Ovary (tissue), 9 donors: ENCODE measurements around the gene ARHGAP28. TPM values are rescaled to one million over a fixed set of nuclear protein-coding genes. Genes with fewer than 3 reads are reported as not detected.
A peak's percentile ranks its signal among the peaks of the same experiment; 100 is the strongest.

ENCODE experiments used
- DNase-seq, 5 donors: peaks; one replicate each; pipeline ENCODE4 v3.0.0-alpha.2; 2019 to 2020
- H3K27ac ChIP-seq, 2 donors: fragments of 200-600 bp; one replicate each; pipeline versions ENCODE4 v1.5.1 to v1.8.0; 2019 to 2022
- H3K27me3 ChIP-seq: fragments of 200-600 bp; one replicate; pipeline ENCODE4 v1.8.0; 2022
- H3K36me3 ChIP-seq: fragments of 200-600 bp; sonication (generic); one replicate; pipeline ENCODE4 v1.5.1; 2019
- H3K4me1 ChIP-seq: one replicate; pipeline ENCODE4 v1.8.1; 2013; ENCODE audit warnings: mild to moderate bottlenecking, moderate library complexity; ENCODE audit not compliant: insufficient read depth
- H3K4me3 ChIP-seq: fragments of 200-600 bp; sonication (generic); one replicate; pipeline ENCODE4 v1.5.1; 2017
- H3K9me3 ChIP-seq, 2 donors: fragments of 200-600 bp in 1 of 2; sonication (generic) in 1 of 2; one replicate each; pipeline versions ENCODE4 v1.5.1 to v1.8.1; 2013 to 2019; ENCODE audit warnings: mild to moderate bottlenecking in 1 of 2, moderate library complexity in 1 of 2
- EP300 ChIP-seq: sonication (generic); formaldehyde crosslinking; IDR thresholded peaks from one replicate; pipeline ENCODE4 v1.6.1; 2017; ENCODE audit warnings: antibody characterized with exemption
- POLR2A ChIP-seq: fragments of 450-650 bp; IDR thresholded peaks from one replicate; pipeline ENCODE4 v1.6.1; 2017; ENCODE audit warnings: antibody characterized with exemption, mild to moderate bottlenecking, moderate library complexity
- WGBS, 3 donors: extraction: QIAGEN DNeasy Blood & Tissue Kit in 1 of 3; methylation state at CpG; one replicate each; pipeline versions ENCODE4 v1.1.5 to v1.1.7; 2013 to 2017; 5-methylcytosine and 5-hydroxymethylcytosine counted together
- intact Hi-C, 4 donors: fragments of 100-400 bp; cut with DNase I; formaldehyde crosslinking; loops; one replicate each; pipeline versions ENCODE4 v1.11.0 to v1.15.1; 2022 to 2023
- polyA plus RNA-seq, 2 donors: library from polyadenylated mRNA; stranded (reverse); fragments of 200-250 nt in 1 of 2; fragments of 350-450 nt in 1 of 2; fragmentation: Illumina TruSeq in 1 of 2; extraction: RNeasy Lipid Tissue Mini Kit (QIAGEN cat#74804) in 1 of 2; gene quantifications; one replicate each; pipeline ENCODE4 v1.2.3, GENCODE V29; 2013 to 2014
- total RNA-seq, 7 donors: library from RNA; depleted of rRNA in 2 of 7; stranded (reverse); fragments of >200 nt in 2 of 7; fragmentation: NEBNext Ultra II Directional in 3 of 7; extraction: Animal tissue kit (Norgen Biotek cat#: 25700) in 3 of 7; gene quantifications; one replicate each; pipeline versions ENCODE4 v1.1.0 to v1.2.4, GENCODE V29; 2016 to 2023
- TF ChIP-seq, protein P1 (sequence below), 3 donors: fragments of 450-650 bp in 2 of 3; fragments of 200-600 bp in 1 of 3; IDR thresholded peaks; one replicate each; pipeline versions ENCODE4 v1.5.1 to v1.8.0; 2016 to 2022; ENCODE audit warnings: antibody characterized with exemption in 3 of 3, mild to moderate bottlenecking in 1 of 3
- donor health status: DM: no; HTN: no; CAD: no; lungs with moderate emphysema.
- donor health status: DM: no; HTN: no; CAD: no.
- donor health status: Bipolar disorder and iron deficiency.
- donor health status: DM: yes; HTN: yes; CAD: no.
- donor health status: DM: no; HTN: no; CAD: no.
- donor health status: DM: yes; HTN: yes; CAD: no.

The ARHGAP28 gene
- total and polyA plus RNA-seq, 9 donors: 5.9 to 28.7 (median 16.9) TPM

DNA sequence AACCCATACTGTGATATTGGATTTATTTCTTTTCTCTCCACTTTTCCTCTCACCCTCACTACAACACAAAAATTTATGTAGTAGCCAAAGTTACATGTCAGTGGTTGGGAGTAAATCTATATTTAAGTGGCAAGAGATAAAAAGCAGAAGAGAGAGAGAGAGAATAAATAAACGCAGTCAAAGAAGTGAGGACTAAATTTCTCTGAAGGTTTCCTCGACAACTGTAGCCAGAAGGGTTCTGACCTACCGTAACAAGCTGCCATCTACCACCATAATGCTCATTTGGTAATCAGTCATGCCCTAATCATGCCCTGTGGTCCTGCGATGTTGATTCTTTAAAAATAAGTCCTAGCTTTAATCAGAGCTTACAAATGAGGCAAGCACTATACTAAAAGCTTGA lies 9.1 kb downstream of the ARHGAP28 start:
- intact Hi-C loops: loop anchor here in 2 of 4 donors (10.0 kb wide), 2 partner anchors 114 to 844 kb away; partner anchors contain the start of gene TMEM200C (in 1 of the 2)
- no peak overlapping the region for H3K4me3 ChIP-seq
- no peak overlapping the region for H3K27ac ChIP-seq
- H3K4me1 ChIP-seq: peaks cover 13% of the 10 kb centered on the region
- H3K27me3 ChIP-seq: no peaks in the 10 kb centered on the region
- no peaks in the 10 kb centered on the region for H3K9me3 ChIP-seq
- H3K36me3 ChIP-seq: no peaks in the 10 kb centered on the region
- WGBS, 3 donors: 89 to 97% (median 94%) methylated on average over 4 of the region's 4 CpGs
- TF ChIP-seq POLR2A (no peak), EP300 (no peak)
- TF ChIP-seq, protein P1, sequence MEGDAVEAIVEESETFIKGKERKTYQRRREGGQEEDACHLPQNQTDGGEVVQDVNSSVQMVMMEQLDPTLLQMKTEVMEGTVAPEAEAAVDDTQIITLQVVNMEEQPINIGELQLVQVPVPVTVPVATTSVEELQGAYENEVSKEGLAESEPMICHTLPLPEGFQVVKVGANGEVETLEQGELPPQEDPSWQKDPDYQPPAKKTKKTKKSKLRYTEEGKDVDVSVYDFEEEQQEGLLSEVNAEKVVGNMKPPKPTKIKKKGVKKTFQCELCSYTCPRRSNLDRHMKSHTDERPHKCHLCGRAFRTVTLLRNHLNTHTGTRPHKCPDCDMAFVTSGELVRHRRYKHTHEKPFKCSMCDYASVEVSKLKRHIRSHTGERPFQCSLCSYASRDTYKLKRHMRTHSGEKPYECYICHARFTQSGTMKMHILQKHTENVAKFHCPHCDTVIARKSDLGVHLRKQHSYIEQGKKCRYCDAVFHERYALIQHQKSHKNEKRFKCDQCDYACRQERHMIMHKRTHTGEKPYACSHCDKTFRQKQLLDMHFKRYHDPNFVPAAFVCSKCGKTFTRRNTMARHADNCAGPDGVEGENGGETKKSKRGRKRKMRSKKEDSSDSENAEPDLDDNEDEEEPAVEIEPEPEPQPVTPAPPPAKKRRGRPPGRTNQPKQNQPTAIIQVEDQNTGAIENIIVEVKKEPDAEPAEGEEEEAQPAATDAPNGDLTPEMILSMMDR (IDR thresholded peaks at IDR 0.05): no peak
- DNase-seq: no peak

DNA sequence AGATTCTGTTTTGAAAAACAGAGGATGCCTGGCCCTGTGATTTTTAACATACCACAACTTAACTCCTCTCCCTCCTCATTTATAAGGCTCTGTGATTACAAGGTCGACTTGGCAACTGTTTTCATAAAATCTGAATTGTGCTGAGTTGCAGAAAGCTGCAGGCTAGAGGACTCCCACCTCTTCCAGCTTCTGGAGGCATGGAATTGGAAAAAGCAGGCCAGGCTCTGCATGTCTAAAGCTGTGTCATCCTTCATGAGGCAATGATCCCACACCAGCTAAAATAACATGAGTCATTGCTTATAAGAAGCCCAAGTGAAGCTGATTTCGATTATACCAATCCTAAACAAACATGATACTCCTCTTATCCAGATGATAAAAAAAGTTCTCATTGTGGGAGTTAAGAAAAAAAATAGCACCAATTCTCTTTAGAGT lies 11.7 kb downstream of the ARHGAP28 start:
- H3K27ac ChIP-seq: peak overlapping the region in 1 of 2 donors; percentile 83
- no peaks in the 10 kb centered on the region for H3K9me3 ChIP-seq
- H3K36me3 ChIP-seq: no peaks in the 10 kb centered on the region
- peak; percentile 59 to 75 (median 67) for DNase-seq
- H3K4me3 ChIP-seq: no peak overlapping the region
- intact Hi-C loops: no loop called here
- TF ChIP-seq, protein P1 (IDR thresholded peaks at IDR 0.05): no peak
- TF ChIP-seq EP300: no peak
- TF ChIP-seq POLR2A: no peak
- H3K4me1 ChIP-seq: peaks cover 9% of the 10 kb centered on the region
- WGBS, 3 donors: 0 to 5% (median 3%) methylated on average over 2 of the region's 2 CpGs
- H3K27me3 ChIP-seq: no peaks in the 10 kb centered on the region

GRCh38 chr18:6741786-6742185 lies 12.3 kb downstream of the ARHGAP28 start:
- Histone ChIP-seq H3K4me1 (peaks cover 9% of the 10 kb centered on the region), H3K9me3 (no peaks in the 10 kb centered on the region), H3K27me3 (no peaks in the 10 kb centered on the region), H3K4me3 (no peak overlapping the region), H3K27ac (peak overlapping the region in 1 of 2 donors; percentile 83), H3K36me3 (no peaks in the 10 kb centered on the region)
- DNase-seq: no peak
- 20 to 34% (median 32%) methylated on average over 2 of the region's 2 CpGs for WGBS, 3 donors
- no peak for TF ChIP-seq POLR2A
- TF ChIP-seq, protein P1 (IDR thresholded peaks at IDR 0.05): no peak
- TF ChIP-seq EP300: no peak
- intact Hi-C loops: no loop called here

GRCh38 chr18:6743999-6744398 lies 14.5 kb downstream of the ARHGAP28 start:
- H3K4me3 ChIP-seq: no peak overlapping the region
- no peaks in the 10 kb centered on the region for H3K36me3 ChIP-seq
- DNase-seq: no peak
- no peak for TF ChIP-seq POLR2A
- no peaks in the 10 kb centered on the region for H3K27me3 ChIP-seq
- no peaks in the 10 kb centered on the region for H3K9me3 ChIP-seq
- WGBS, 3 donors: 83 to 84% (median 83%) methylated on average over 5 of the region's 5 CpGs
- H3K4me1 ChIP-seq: peaks cover 15% of the 10 kb centered on the region
- intact Hi-C loops: no loop called here
- H3K27ac ChIP-seq: no peak overlapping the region

DNA sequence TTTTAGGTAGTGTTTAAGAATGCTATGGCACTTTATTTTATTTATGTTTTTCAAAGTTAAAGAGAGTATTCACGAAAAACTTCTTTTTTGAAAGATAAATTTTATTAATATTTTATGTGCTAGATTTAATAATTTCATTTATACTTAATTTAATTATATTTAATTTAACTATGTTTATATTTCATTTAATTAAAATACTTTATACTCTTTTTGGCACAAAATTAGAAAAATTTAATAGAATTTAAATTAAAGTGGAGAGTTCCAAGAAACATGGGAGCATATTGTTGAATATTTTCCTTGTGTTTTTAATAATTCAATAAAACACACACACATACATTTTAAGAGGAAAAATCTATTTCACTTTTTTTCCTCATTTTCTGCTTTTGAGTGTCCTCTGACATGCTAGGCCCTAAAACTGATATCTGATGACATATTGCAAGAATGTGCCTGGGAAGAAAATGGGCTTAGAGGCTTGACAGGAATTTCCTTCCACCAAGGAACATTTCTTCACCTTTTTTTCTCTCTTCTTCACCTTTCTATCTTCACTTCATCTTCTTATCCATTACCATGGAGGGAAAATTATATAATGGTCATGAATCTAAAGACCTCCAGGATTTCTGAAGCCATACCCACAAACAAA lies 15.4 kb downstream of the ARHGAP28 start:
- intact Hi-C loops: no loop called here
- TF ChIP-seq EP300 (no peak), POLR2A (no peak)
- TF ChIP-seq, protein P1 (IDR thresholded peaks at IDR 0.05): no peak
- no peak overlapping the region for H3K4me3 ChIP-seq
- peaks cover 15% of the 10 kb centered on the region for H3K4me1 ChIP-seq
- no peaks in the 10 kb centered on the region for H3K9me3 ChIP-seq
- 95 to 98% (median 97%) methylated on average over 1 of the region's 1 CpG for WGBS, 3 donors
- no peaks in the 10 kb centered on the region for H3K36me3 ChIP-seq
- DNase-seq: no peak
- H3K27me3 ChIP-seq: no peaks in the 10 kb centered on the region
- no peak overlapping the region for H3K27ac ChIP-seq
